GM19193 (cell line): Measurements from ENCODE around the gene HIBADH.

Experiments
- POLR2A ChIP-seq: IDR thresholded peaks from 4 replicates; pipeline ENCODE4 v1.6.1; 2011; ENCODE audit not compliant: insufficient read depth, insufficient read length; ENCODE audit errors: extremely low read depth

HIBADH gene

GRCh38 chr7:27662490-27663205, at the start of gene HIBADH:
HIBADH (minus strand) TSS chr7:27662883; CDS start chr7:27662788, 95 bp downstream.
- TF ChIP-seq POLR2A: peak; percentile 75

DNA sequence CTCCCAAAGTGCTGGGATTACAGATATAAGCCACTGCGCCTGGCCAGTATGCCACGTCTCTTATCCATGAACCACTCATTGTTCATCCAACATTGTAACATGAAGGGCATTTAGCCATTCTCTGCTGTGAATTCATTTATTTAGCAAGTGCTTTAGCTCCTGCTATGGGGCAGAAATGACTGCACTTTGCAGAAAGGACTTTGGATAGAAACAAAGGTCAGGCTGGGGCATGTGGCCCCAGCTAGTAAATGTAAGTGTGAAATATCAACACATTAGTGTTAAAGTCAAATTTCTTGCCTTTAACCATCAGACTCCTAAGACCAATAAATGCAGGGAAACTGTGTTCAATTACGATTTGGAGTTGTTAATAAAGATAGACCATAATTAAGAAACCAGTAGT, 49.5 kb upstream of the HIBADH start:
- no peak for TF ChIP-seq POLR2A

DNA sequence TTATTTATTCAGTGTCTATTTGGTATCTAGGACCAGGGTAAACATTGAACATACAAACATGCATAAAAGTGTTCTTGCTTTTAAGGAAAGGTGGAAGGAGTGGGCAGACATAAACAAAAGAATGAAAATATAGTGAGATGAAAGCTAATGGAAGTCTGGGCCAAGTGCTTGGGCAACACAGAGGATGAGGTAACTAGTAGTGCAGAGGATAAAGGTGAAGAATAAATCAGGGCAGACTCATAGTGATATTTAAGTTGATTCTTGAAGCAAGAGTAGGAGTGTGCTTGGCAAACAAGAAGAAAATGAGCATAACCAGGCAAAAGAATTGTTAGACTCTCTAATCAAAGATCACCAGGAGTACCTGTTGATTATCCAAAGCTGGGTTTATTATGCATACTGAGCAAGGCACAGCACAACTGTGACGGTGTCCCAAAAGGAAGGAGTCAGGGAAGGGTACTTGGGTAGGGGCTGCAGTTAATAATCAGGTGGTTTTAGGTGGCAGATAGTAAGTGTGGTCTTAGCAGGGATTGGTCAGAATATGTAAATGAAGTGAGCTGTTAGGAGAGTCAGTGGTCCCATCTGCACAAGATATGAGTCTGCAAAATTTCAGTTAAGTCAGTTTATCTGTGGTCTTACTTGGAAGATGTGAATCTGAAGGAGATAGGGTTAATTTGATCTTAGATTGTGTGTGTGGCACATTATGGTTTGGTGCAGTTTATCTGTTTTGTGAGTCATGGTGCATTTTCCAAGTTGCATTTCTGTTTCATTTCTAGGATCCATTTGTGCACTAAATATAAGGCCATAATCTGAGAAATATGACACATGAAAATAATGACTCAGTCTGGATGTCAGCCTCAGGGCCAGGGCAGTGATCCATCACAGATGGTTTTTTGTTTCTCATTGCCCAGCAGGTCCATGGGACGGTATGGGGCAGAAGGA, 46.7 kb upstream of the HIBADH start:
- no peak for TF ChIP-seq POLR2A

- TF ChIP-seq POLR2A: no peak
These were observed 45.8 kb upstream of the HIBADH start for GRCh38 chr7:27708485-27708884.

GRCh38 chr7:27705200-27705594, 42.5 kb upstream of the HIBADH start:
- TF ChIP-seq POLR2A: no peak

GRCh38 chr7:27704422-27705199, 41.9 kb upstream of the HIBADH start:
- TF ChIP-seq POLR2A: no peak

DNA sequence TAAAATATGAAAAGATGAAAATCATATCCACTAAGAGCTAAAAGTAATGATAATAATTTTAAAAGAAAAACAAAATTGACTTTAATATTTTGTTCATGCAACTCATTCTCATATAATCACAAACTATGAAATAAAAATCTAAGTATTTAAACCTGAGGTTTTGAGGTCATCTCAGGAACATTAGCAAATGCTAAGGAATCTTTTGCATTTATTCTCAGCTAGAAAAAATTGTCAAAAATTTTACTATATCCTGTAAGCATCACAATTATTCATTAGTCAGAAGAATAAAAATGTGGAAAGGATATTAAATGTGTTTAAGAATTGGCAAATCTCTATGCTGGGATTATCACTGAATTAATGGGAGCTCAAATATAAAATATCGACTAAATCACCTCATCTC, 40.5 kb upstream of the HIBADH start:
- TF ChIP-seq POLR2A: no peak

DNA sequence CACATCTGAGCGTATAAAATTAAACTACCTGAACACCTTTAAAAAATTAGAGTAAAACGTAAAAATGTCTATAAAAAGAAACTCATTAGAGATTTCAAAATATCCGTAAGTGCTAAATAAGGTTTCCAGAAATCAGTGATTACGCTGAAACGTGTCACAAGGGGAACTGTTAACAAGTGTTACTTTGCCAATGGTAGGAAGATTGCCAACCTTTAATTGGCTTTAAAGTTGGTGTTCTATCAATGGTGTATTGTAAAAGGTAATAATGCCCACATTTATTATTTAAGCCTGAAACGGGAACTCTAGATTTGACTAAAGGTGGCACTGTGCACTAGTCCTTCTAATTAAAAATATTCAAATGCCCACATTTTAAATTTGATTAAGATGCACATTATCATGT, 37.8 kb upstream of the HIBADH start:
- no peak for TF ChIP-seq POLR2A

DNA sequence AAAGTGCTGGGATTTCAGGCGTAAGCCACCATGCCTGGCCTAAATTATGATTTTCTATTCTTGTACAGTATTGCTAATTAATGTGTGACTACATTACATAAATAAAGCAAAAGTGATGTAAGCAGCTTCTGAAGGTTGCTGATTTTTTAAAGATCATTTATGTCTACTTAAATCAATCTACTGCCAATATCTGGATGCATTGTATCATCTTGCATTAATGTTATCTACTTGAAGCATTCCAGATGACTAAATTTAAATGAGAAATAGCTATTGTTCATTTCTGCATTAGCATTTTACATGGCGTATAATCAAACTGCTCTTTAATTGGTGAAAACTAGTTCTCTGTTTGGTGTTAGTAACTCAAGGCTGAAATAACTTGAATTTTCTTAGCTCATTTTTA, 37.1 kb upstream of the HIBADH start:
- TF ChIP-seq POLR2A: no peak

DNA sequence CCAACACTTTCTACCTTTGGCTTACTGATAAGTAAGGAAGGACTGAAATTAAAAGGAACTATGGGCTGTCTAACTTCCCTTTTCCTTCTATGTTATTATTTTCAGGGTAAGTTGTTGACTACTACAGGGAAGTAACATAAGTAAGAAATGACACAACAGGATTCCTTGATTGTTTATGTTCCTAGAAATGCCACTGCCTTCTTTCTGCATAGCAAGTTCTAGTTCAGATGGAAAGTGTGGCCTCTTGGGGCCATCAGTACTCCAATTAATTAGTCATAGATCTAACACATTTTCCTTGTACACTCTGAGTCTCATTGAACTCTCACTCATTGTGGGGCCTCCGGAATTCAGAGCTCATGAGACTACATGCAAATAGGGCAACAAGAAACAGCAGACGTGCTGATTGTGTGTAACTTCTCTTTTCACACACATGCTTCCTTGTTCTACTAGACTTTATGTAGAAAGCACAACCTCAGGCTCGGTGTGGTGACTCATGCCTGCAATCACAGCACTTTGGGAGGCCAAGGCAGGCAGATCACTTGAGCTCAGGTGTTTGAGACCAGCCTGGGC, 35.3 kb upstream of the HIBADH start:
- no peak for TF ChIP-seq POLR2A

- no peak for TF ChIP-seq POLR2A
These were observed 32.4 kb upstream of the HIBADH start for GRCh38 chr7:27695096-27695495.

DNA sequence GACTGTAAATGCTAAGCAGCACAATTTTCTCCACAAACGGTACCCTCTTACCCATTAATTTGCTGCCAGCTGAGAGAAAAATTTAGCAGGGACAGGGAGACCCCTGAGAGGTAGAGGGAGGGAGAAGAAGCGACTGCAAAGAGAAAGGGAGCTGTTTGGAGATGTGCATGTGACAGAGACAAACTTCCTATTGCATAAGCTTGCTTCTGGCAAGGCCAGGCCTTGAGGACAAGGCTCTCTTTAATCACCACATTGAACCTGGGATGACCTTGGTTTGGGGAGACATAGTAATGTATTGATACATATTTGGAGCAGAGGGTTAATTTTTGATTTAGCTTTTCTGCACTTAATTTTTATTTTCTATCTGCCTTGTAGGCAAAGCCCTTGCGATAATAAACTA, 31.1 kb upstream of the HIBADH start:
- no peak for TF ChIP-seq POLR2A

GRCh38 chr7:27690649-27691048, 28.0 kb upstream of the HIBADH start:
- TF ChIP-seq POLR2A: no peak

DNA sequence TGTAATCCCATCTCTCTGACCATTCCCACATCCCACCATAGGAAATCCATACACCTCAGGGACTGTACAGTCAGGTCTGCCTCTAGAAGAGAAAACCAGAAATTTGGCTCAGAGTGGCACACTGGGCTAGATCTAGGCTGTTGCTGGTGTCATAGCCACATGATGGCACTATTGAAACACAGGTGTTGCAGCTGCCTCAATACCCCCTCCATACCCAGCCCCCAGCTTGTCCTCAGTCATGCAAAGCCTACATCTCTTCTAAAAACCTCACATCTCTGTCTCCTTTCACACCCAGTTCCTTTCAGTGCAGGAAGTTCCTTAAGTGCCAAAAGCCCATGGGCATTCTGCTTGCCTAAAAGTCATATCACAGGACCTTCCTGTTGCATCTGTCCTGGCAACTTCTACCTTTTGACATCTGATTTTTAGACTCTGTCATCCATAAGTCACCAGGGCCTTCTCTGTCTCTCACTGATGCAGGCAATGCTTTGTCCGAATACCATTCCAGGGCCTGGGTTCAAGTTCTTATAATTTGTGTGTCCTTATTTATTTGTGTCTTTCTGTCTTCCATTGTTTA, 27.0 kb upstream of the HIBADH start:
- TF ChIP-seq POLR2A: no peak
